B cell (primary cell): Measurements from ENCODE around the gene WASHC4.

ENCODE experiments used
- CTCF ChIP-seq: fragments of 200-600 bp; IDR thresholded peaks from one replicate; pipeline ENCODE4 v1.8.0; 2022; ENCODE audit warnings: antibody characterized with exemption, mild to moderate bottlenecking
- EZH2 ChIP-seq: IDR thresholded peaks from 2 replicates; pipeline ENCODE4 v1.6.1; 2012; ENCODE audit warnings: borderline replicate concordance, low read depth, mild to moderate bottlenecking, moderate library complexity, low read length; ENCODE audit not compliant: insufficient read depth, poor library complexity, severe bottlenecking

- TF ChIP-seq CTCF (no peak), EZH2 (no peak)
Observed at GRCh38 chr12:105201299-105201698, 93.8 kb downstream of the WASHC4 start.
